ENCODE results near the gene KLHL42. TPM values are rescaled to one million over a fixed set of nuclear protein-coding genes. Genes with fewer than 3 reads are reported as not detected.

Gene KLHL42
- total RNA-seq, 1 donor from 2014 or later, result 48.8 TPM

DNA sequence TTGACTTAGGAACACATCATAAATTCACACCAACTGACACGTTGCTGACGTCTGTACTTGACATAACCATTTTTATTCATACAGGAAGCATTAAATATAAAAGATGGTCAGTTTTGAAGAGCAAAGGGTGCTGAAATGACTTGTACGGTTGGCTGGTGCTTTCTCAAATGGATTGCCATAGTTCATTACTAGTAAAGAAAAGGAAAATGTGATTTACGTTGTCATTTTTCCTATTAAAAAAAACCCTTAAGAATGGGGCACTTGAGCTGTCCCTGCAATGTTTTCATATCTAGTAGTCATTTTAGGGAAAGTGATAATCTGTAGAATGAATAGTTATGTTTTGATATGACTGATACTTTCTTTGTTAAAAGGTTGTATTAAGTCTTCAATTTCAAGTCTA is 22.5 kb downstream of the KLHL42 start:
- Mint-ChIP-seq H3K27ac (no peak overlapping the region), H3K36me3 (ENCODE audit: insufficient read depth) (peaks cover 8% of the 10 kb centered on the region), H3K27me3 (no peaks in the 10 kb centered on the region), H3K9me3 (ENCODE audit: low read depth) (no peaks in the 10 kb centered on the region), H3K4me3 (ENCODE audit: low read depth) (no peak overlapping the region), H3K4me1 (ENCODE audit: low read depth) (peaks cover 7% of the 10 kb centered on the region)
- TF ChIP-seq, protein P1, sequence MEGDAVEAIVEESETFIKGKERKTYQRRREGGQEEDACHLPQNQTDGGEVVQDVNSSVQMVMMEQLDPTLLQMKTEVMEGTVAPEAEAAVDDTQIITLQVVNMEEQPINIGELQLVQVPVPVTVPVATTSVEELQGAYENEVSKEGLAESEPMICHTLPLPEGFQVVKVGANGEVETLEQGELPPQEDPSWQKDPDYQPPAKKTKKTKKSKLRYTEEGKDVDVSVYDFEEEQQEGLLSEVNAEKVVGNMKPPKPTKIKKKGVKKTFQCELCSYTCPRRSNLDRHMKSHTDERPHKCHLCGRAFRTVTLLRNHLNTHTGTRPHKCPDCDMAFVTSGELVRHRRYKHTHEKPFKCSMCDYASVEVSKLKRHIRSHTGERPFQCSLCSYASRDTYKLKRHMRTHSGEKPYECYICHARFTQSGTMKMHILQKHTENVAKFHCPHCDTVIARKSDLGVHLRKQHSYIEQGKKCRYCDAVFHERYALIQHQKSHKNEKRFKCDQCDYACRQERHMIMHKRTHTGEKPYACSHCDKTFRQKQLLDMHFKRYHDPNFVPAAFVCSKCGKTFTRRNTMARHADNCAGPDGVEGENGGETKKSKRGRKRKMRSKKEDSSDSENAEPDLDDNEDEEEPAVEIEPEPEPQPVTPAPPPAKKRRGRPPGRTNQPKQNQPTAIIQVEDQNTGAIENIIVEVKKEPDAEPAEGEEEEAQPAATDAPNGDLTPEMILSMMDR (IDR thresholded peaks at IDR 0.05; ENCODE audit: unreplicated experiment), result no peak
- no peak for DNase-seq (ENCODE audit: low spot score, unreplicated experiment)

DNA sequence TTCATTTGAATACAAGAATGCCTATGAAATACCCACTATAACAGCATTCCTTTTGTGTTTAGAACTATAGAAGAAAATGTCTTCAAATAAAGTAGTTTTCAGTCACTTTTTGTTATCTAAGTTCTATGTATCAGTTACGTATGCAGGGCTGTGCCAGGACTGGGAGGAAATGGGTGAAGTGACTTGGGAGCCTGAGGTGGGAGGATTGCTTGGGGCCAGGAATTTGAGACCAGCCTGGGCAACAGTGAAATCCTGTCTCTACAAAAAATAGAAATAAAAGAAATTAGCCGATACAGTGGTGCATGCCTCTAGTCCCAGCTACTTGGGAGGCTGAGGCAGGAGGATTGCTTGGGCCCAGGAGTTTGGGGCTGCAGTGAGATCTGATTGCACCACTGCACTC is 22.9 kb downstream of the KLHL42 start:
- TF ChIP-seq, protein P1 (IDR thresholded peaks at IDR 0.05; ENCODE audit: unreplicated experiment), result no peak
- H3K4me1 Mint-ChIP-seq (ENCODE audit: low read depth), result peaks cover 7% of the 10 kb centered on the region
- H3K27me3 Mint-ChIP-seq, result no peaks in the 10 kb centered on the region
- H3K4me3 Mint-ChIP-seq (ENCODE audit: low read depth), result no peak overlapping the region
- H3K27ac Mint-ChIP-seq, result no peak overlapping the region
- no peak for DNase-seq (ENCODE audit: low spot score, unreplicated experiment)
- no peaks in the 10 kb centered on the region for H3K9me3 Mint-ChIP-seq (ENCODE audit: low read depth)
- peaks cover 4% of the 10 kb centered on the region for H3K36me3 Mint-ChIP-seq (ENCODE audit: insufficient read depth)

DNA sequence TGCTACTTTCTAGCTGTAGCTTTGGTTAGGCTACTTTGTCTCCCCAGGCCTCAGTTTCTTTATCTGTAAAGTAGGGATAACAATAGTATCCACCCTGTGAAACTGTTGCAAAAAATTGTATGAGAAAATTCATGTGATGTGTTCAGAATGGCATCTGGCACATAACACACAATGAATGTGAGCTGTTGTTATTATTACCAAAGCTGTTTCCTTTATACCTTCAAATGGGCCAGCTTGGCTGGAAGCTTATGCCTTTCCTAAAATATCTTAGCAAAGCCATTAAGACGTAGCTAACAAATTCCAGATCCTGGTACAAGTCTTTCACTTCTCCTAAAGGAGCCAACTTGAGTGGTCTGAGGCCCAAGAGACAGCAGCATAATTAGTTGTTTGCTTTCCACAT is 25.2 kb downstream of the KLHL42 start:
- Mint-ChIP-seq H3K4me1 (ENCODE audit: low read depth) (peaks cover 10% of the 10 kb centered on the region), H3K36me3 (ENCODE audit: insufficient read depth) (no peaks in the 10 kb centered on the region), H3K9me3 (ENCODE audit: low read depth) (no peaks in the 10 kb centered on the region), H3K27me3 (no peaks in the 10 kb centered on the region), H3K27ac (no peak overlapping the region), H3K4me3 (ENCODE audit: low read depth) (no peak overlapping the region)
- TF ChIP-seq, protein P1 (IDR thresholded peaks at IDR 0.05; ENCODE audit: unreplicated experiment), result no peak
- DNase-seq (ENCODE audit: low spot score, unreplicated experiment), result no peak

DNA sequence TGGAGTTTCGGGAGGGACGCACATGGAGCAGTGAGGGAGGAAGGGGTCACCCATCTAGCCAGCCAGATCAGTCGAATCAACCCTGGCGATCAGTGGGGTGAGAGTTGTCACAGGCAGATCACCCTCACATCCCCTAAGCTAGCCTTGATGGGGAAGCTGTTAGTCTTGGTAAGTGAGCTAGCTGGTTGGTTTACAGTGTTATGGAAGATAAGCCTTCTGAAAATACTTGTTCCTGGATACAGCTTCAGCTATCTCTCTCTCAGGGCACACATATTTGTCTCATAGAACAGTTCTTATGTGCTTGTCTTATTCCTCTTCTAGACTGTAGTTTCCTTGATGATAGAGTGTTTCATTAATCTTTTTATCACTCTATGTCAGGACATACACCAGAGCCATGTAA is 26.2 kb downstream of the KLHL42 start:
- Mint-ChIP-seq H3K27ac (no peak overlapping the region), H3K36me3 (ENCODE audit: insufficient read depth) (no peaks in the 10 kb centered on the region), H3K4me1 (ENCODE audit: low read depth) (peaks cover 16% of the 10 kb centered on the region), H3K4me3 (ENCODE audit: low read depth) (no peak overlapping the region), H3K9me3 (ENCODE audit: low read depth) (no peaks in the 10 kb centered on the region), H3K27me3 (no peaks in the 10 kb centered on the region)
- no peak for DNase-seq (ENCODE audit: low spot score, unreplicated experiment)
- TF ChIP-seq, protein P1 (IDR thresholded peaks at IDR 0.05; ENCODE audit: unreplicated experiment), result no peak

DNA sequence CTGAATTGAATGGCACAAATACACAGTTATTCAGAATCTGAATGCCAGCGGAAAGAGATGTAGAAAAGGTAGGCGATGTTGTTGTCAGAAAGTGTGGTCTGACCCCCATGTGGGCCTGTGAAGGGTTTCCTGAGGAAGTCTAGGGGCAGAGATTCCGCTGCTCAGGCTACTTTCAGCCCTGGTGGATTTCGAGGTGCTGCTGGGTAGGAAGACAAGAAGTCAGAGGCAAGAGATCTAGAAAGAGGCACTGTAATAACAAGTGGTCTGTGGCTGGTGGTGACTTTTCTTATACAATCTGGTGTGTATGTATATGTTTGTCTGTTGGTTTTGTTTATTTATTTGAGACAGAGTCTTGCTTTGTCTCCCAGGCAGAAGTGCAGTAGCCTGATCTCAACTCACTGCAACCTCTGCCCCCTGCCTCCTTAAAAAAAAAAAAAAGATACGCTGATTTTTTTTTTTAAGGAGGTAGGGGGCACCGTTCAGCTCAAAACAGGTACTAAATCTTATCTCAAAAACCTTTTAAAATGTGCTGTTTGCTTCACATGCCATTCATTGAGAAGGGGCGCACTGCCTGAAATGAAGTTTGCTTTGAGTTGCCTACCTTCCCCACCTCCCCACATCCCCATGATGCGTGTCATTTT is 27.1 kb downstream of the KLHL42 start:
- Mint-ChIP-seq H3K27ac (no peak overlapping the region), H3K4me1 (ENCODE audit: low read depth) (peaks cover 16% of the 10 kb centered on the region), H3K27me3 (no peaks in the 10 kb centered on the region), H3K36me3 (ENCODE audit: insufficient read depth) (no peaks in the 10 kb centered on the region), H3K4me3 (ENCODE audit: low read depth) (no peak overlapping the region), H3K9me3 (ENCODE audit: low read depth) (no peaks in the 10 kb centered on the region)
- DNase-seq (ENCODE audit: low spot score, unreplicated experiment), result no peak
- TF ChIP-seq, protein P1 (IDR thresholded peaks at IDR 0.05; ENCODE audit: unreplicated experiment), result no peak
